PFSK-1 (cell line): ENCODE results near the gene TNNC2.

Source experiments
- FOXP2 ChIP-seq: optimal IDR thresholded peaks from 2 replicates; pipeline ENCODE3; 2011; ENCODE audit warnings: borderline replicate concordance, control low read depth, inconsistent platforms; ENCODE audit not compliant: insufficient read depth; ENCODE audit errors: extremely low read length, extremely low read depth
- POLR2AphosphoS5 ChIP-seq: IDR thresholded peaks from 2 replicates; pipeline ENCODE4 v1.6.1; 2012; ENCODE audit warnings: low read depth, mild to moderate bottlenecking, control low read depth, low read length, moderate library complexity
- REST ChIP-seq, 2 experiments: IDR thresholded peaks; 2 replicates each; pipeline versions ENCODE4 v1.6.1 to v1.8.0; 2011 to 2012; ENCODE audit warnings: low read depth in 2 of 2, low read length in 2 of 2, control low read depth in 1 of 2, inconsistent platforms in 1 of 2, mild to moderate bottlenecking in 1 of 2, moderate library complexity in 1 of 2; ENCODE audit not compliant: insufficient read depth in 1 of 2
- SIN3A ChIP-seq: IDR thresholded peaks from 2 replicates; pipeline ENCODE4 v1.6.1; 2012; ENCODE audit warnings: mild to moderate bottlenecking, low read length, moderate library complexity, borderline replicate concordance; ENCODE audit not compliant: insufficient read depth
- TAF1 ChIP-seq: IDR thresholded peaks from 2 replicates; pipeline ENCODE4 v1.6.1; 2012; ENCODE audit warnings: low read length, control low read depth, borderline replicate concordance; ENCODE audit not compliant: insufficient read depth

TNNC2 gene

DNA sequence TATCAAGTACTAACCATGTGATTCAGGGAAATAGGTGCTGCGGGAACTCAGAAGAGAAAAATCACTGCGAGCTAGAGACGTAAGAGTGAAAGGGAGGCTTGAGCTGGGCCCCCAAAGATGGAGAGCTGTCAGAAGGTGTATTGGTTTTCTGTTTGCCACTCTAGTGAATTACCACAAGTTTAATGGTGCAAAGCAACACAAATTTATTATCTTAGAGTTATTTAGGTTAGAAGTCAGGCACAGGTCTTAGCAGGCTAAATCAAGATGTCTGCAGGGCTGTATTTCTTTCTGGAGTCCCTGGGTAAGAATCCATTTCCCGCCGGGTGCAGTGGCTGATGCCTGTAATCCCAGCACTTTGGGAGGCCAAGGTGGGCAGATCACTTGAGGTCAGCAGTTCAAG, 32.8 kb upstream of the TNNC2 start:
- no peak for TF ChIP-seq POLR2AphosphoS5
- TF ChIP-seq REST (IDR thresholded peaks at IDR 0.05; ENCODE audit: insufficient read depth in 1 of 2, low read depth in 2 of 2, low read length in 2 of 2) = no peak
- TF ChIP-seq TAF1 = no peak

- TF ChIP-seq SIN3A = no peak
- TF ChIP-seq REST (IDR thresholded peaks at IDR 0.05; ENCODE audit: insufficient read depth in 1 of 2, low read depth in 2 of 2, low read length in 2 of 2) = no peak
Measured at GRCh38 chr20:45857882-45858216, 30.7 kb upstream of the TNNC2 start.

- TF ChIP-seq POLR2AphosphoS5 (peak; percentile 91), SIN3A (peak; percentile 96; the same call in 1 of the 2 replicates), REST (IDR thresholded peaks at IDR 0.05; ENCODE audit: insufficient read depth in 1 of 2, low read depth in 2 of 2, low read length in 2 of 2) (0 out of 4 replicates have a peak, but pooled peaks of 1 of the 2 experiments have one; percentile 35), TAF1 (peak; percentile 97), FOXP2 (no peak)
Measured at GRCh38 chr20:45857114-45857881, 30.2 kb upstream of the TNNC2 start, which contains the start of the genes ACOT8 and ZSWIM3. ACOT8 (minus strand) TSS chr20:45857392; CDS start chr20:45857315, 77 bp downstream. ZSWIM3 (plus strand) TSS chr20:45857614; CDS start chr20:45857826, 212 bp downstream.

GRCh38 chr20:45853484-45853883, 26.4 kb upstream of the TNNC2 start:
- TF ChIP-seq REST (IDR thresholded peaks at IDR 0.05; ENCODE audit: insufficient read depth in 1 of 2, low read depth in 2 of 2, low read length in 2 of 2) (no peak), FOXP2 (no peak), POLR2AphosphoS5 (no peak), TAF1 (no peak), SIN3A (no peak)

DNA sequence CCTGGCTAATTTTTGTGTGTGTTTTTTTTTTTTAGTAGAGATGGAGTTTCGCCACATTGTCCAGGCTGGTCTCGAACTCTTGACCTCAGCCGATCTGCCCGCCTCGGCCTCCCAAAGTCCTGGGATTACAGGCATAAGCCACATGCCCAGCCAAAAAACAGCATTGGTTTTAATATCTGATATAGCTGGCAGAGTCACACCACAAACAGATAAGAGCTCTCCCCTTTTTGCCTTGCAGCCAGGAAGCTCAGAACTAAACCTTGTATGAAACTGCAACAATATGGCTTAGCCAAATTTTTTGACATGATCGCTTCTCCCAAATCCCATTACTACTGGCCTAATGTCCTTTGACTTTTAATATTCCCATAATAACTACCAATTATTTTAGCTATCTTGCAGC, 25.2 kb upstream of the TNNC2 start:
- TF ChIP-seq TAF1 (no peak), FOXP2 (no peak), REST (IDR thresholded peaks at IDR 0.05; ENCODE audit: insufficient read depth in 1 of 2, low read depth in 2 of 2, low read length in 2 of 2) (no peak), SIN3A (no peak), POLR2AphosphoS5 (no peak)
